HCT116 (cell line): Measurements from ENCODE around the gene BTBD16. TPM values are rescaled to one million over a fixed set of nuclear protein-coding genes. Genes with fewer than 3 reads are reported as not detected.

Experiments used
- ATAC-seq: fragments of 200-7000 bp; cut with Tn5 transposase; 2 replicates; pipeline ENCODE4 v1.9.1; 2020; ENCODE audit warnings: mild to moderate bottlenecking, moderate library complexity
- BruUV-seq: library from RNA; stranded (reverse); fragments of 400-500 nt; replicated peaks from 2 replicates; lab custom pipeline; 2021; lab: Mats Ljungman, UMichigan
- CTCF ChIA-PET: fragments of 300-600 bp; sonication (Branson Sonifier 250); formaldehyde crosslinking; loops from one replicate; lab custom pipeline; 2021; ENCODE audit warnings: antibody characterized with exemption; lab: Charles Lee
- POLR2A ChIA-PET: fragments of 300-600, 350-600 bp; sonication (Branson Sonifier 250); formaldehyde crosslinking; loops from one replicate; lab custom pipeline; 2021; ENCODE audit warnings: antibody characterized with exemption; lab: Charles Lee
- RAD21 ChIA-PET, 2 experiments: fragments of 300-600 bp; sonication (Branson Sonifier 250); formaldehyde crosslinking; loops; one replicate each; lab custom pipeline; 2023; ENCODE audit warnings: low total read pairs in 2 of 2; ENCODE audit not compliant: uncharacterized antibody in 2 of 2, unreplicated experiment in 2 of 2, low non-redundant PET in 1 of 2; lab: Charles Lee
- DNase-seq: peaks from one replicate; pipeline ENCODE4 v3.0.0-alpha.2; 2010; ENCODE audit warnings: low read depth, low spot score
- H2AFZ ChIP-seq: fragments of 200-600 bp; shearing (Covaris generic), sonication (generic); 2 replicates; pipeline ENCODE4 v1.6.1; 2017; ENCODE audit warnings: low read depth, mixed run types, mixed read lengths, antibody characterized with exemption, low read length; ENCODE audit not compliant: poor library complexity, severe bottlenecking
- H3K27ac ChIP-seq: 2 replicates; pipeline ENCODE4 v1.5.1; 2012; ENCODE audit warnings: low read depth, low read length
- H3K27me3 ChIP-seq: fragments of 200-600 bp; sonication (generic); 2 replicates; pipeline ENCODE4 v1.6.1; 2016; ENCODE audit warnings: mixed run types, low read length, mixed read lengths; ENCODE audit not compliant: insufficient read depth
- H3K36me3 ChIP-seq, 2 experiments: fragments of 200-500 bp in 1 of 2; fragments of 200-600 bp in 1 of 2; sonication (Bioruptor generic) in 1 of 2; sonication (generic) in 1 of 2; 2 replicates each; pipeline versions ENCODE4 v1.5.1 to v1.6.1; 2014 to 2016; ENCODE audit warnings: low read length in 2 of 2, inconsistent platforms in 1 of 2, mixed read lengths in 1 of 2, mixed run types in 1 of 2; ENCODE audit not compliant: insufficient read depth in 2 of 2, control insufficient read depth in 1 of 2
- H3K4me1 ChIP-seq, 2 experiments: fragments of 200-600 bp in 1 of 2; sonication (generic) in 1 of 2; 2 replicates each; pipeline versions ENCODE4 v1.5.1 to v1.6.1; 2012 to 2017; ENCODE audit warnings: low read length in 2 of 2, inconsistent platforms in 1 of 2, mild to moderate bottlenecking in 1 of 2, mixed read lengths in 1 of 2, mixed run types in 1 of 2, moderate library complexity in 1 of 2; ENCODE audit not compliant: insufficient read depth in 2 of 2, control insufficient read depth in 1 of 2
- H3K4me2 ChIP-seq: fragments of 200-600 bp; sonication (generic); 2 replicates; pipeline ENCODE4 v1.6.1; 2017; ENCODE audit warnings: mixed run types, low read length, mixed read lengths
- H3K4me3 ChIP-seq, 2 experiments: fragments of 200-600 bp in 1 of 2; sonication (generic) in 1 of 2; replicated peaks in 1 of 2; 2 replicates each; pipeline ENCODE4 v1.5.1; 2011 to 2016; ENCODE audit warnings: low read length in 2 of 2, control low read depth in 1 of 2, low read depth in 1 of 2, mild to moderate bottlenecking in 1 of 2, mixed read lengths in 1 of 2, mixed run types in 1 of 2
- H3K79me2 ChIP-seq: fragments of 200-600 bp; sonication (generic); 2 replicates; pipeline ENCODE4 v1.6.1; 2017; ENCODE audit warnings: mild to moderate bottlenecking, mixed run types, low read length, moderate library complexity, mixed read lengths; ENCODE audit not compliant: insufficient read depth
- H3K9ac ChIP-seq: fragments of 200-600 bp; sonication (generic); 2 replicates; pipeline ENCODE4 v1.6.1; 2016; ENCODE audit warnings: low read length, mixed read lengths
- H3K9me2 ChIP-seq: fragments of 200-600 bp; sonication (generic), shearing (Covaris generic); 2 replicates; pipeline ENCODE4 v1.6.1; 2017; ENCODE audit warnings: mixed run types, mild to moderate bottlenecking, moderate library complexity; ENCODE audit not compliant: insufficient read depth
- H3K9me3 ChIP-seq, 2 experiments: fragments of 200-500 bp in 1 of 2; fragments of 200-600 bp in 1 of 2; sonication (Bioruptor generic) in 1 of 2; sonication (generic) in 1 of 2; 2 replicates each; pipeline ENCODE4 v1.6.1; 2014 to 2017; ENCODE audit warnings: low read length in 2 of 2, mixed read lengths in 2 of 2, inconsistent platforms in 1 of 2, low read depth in 1 of 2, mild to moderate bottlenecking in 1 of 2, mixed run types in 1 of 2, moderate library complexity in 1 of 2; ENCODE audit not compliant: control insufficient read depth in 1 of 2, insufficient read depth in 1 of 2
- H4K20me1 ChIP-seq: fragments of 200-600 bp; sonication (generic), shearing (Covaris generic); 2 replicates; pipeline ENCODE4 v1.6.1; 2017; ENCODE audit warnings: mixed run types, mild to moderate bottlenecking, moderate library complexity; ENCODE audit not compliant: insufficient read depth
- CEBPB ChIP-seq: IDR thresholded peaks from 2 replicates; pipeline ENCODE4 v1.6.1; 2012; ENCODE audit warnings: low read depth
- EZH2 ChIP-seq: fragments of 200-600 bp; sonication (generic); IDR thresholded peaks from 2 replicates; pipeline ENCODE4 v1.6.1; 2017; ENCODE audit warnings: antibody characterized with exemption, mixed run types
- JUND ChIP-seq: IDR thresholded peaks from 2 replicates; pipeline ENCODE4 v1.6.1; 2012
- YY1 ChIP-seq: IDR thresholded peaks from 2 replicates; pipeline ENCODE4 v1.6.1; 2011; ENCODE audit warnings: low read length, low read depth, moderate library complexity, mild to moderate bottlenecking; ENCODE audit not compliant: insufficient replicate concordance; ENCODE audit errors: extremely low read depth
- ZNF274 ChIP-seq: fragments of 200-500 bp; sonication (Bioruptor generic); IDR thresholded peaks from 2 replicates; pipeline ENCODE4 v1.6.1; 2014; ENCODE audit warnings: mild to moderate bottlenecking, low read depth, low read length, inconsistent platforms
- intact Hi-C: fragments of 100-400 bp; cut with micrococcal nuclease; formaldehyde crosslinking; loops from 2 replicates; pipeline ENCODE4 v1.10.0; 2022
- total RNA-seq: library from RNA; stranded (reverse); gene quantifications from one replicate; pipeline ENCODE4 v1.2.1, GENCODE V29; 2021; ENCODE audit not compliant: unreplicated experiment
- TF ChIP-seq, protein P1 (sequence below): IDR thresholded peaks from 2 replicates; pipeline ENCODE4 v1.6.1; 2011; ENCODE audit warnings: mild to moderate bottlenecking, low read length, moderate library complexity; ENCODE audit not compliant: insufficient replicate concordance; ENCODE audit errors: extremely low read depth

BTBD16 gene
- total RNA-seq, 1 experiment from 2014 or later: 0.27 TPM

DNA sequence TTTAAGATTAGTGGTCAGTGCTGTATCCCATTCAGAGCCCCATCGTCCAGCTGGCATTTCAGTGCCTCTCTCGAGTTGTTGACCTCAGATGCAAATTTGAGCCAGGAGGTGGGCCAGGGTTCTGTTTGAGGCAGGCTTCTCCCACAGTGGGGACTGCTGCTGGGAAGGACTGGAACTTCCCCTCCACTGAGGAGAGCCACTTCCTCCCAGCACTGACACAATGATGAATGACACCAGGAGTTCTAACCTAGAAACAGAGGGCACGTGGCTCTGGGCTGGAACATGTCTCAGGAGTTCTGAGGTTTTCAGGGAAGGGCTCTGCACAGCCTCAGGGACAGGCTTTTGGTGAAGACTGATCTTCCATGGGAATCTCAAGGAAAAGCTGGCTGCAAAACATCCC lies 18.3 kb upstream of the BTBD16 start (continued):
- TF ChIP-seq, protein P1, sequence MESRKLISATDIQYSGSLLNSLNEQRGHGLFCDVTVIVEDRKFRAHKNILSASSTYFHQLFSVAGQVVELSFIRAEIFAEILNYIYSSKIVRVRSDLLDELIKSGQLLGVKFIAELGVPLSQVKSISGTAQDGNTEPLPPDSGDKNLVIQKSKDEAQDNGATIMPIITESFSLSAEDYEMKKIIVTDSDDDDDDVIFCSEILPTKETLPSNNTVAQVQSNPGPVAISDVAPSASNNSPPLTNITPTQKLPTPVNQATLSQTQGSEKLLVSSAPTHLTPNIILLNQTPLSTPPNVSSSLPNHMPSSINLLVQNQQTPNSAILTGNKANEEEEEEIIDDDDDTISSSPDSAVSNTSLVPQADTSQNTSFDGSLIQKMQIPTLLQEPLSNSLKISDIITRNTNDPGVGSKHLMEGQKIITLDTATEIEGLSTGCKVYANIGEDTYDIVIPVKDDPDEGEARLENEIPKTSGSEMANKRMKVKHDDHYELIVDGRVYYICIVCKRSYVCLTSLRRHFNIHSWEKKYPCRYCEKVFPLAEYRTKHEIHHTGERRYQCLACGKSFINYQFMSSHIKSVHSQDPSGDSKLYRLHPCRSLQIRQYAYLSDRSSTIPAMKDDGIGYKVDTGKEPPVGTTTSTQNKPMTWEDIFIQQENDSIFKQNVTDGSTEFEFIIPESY: no peak
- TF ChIP-seq EZH2: no peak

DNA sequence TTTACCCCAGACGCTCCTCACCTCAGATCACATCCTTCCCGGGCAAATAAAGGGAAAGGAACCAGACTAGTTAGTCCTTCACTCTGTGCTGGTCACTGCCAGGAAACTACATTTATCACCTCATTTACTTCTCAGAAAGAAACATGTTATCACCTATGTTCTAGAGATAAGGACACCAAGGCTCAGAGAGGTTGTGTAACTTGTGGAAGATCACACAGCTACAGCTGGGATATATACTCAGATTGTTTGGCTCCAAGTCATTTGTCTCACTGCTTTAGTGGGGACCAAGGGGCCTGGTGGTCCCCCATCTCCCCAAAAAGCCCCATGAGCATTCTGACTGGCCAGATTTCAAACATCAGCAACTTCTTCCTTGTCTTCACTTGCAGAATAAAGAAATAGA lies 17.5 kb upstream of the BTBD16 start:
- Histone ChIP-seq H3K27me3 (no peaks in the 10 kb centered on the region), H3K36me3 (no peaks in the 10 kb centered on the region), H3K79me2 (no peaks in the 10 kb centered on the region), H3K4me3 (no peak overlapping the region), H2AFZ (no peak overlapping the region), H4K20me1 (no peaks in the 10 kb centered on the region), H3K27ac (no peak overlapping the region), H3K9me2 (no peaks in the 10 kb centered on the region), H3K9me3 (no peaks in the 10 kb centered on the region), H3K4me2 (no peak overlapping the region), H3K4me1 (no peaks in the 10 kb centered on the region), H3K9ac (no peak overlapping the region)
- ChIA-PET POLR2A (no interaction called here), CTCF (interaction anchor here (2.1 kb wide), 1 partner anchor 14 kb away, joined by 5 read pairs; no protein-coding TSS in a partner anchor), RAD21 (no interaction called here)
- TF ChIP-seq YY1 (no peak), CEBPB (no peak), ZNF274 (no peak), JUND (no peak)
- TF ChIP-seq, protein P1: no peak
- DNase-seq (no peak), ATAC-seq (no peak)
- no TSS peak for BruUV-seq
- intact Hi-C loops: no loop called here
